Stimulated activated CD4-positive, alpha-beta T cell treated with anti-CD3 and anti-CD28 coated beads, Interleukin-15, amount 100 ng/mL, for 1 hour (primary cell): ENCODE data around the gene NXN.
"Not testable (repeated sequence)": the region's sequence is repeated elsewhere in the genome, so short reads cannot be mapped to it uniquely, and the experiment has no call there.

ENCODE experiments used
- DNase-seq, 2 donors: peaks; one replicate each; pipeline ENCODE4 v3.0.0-alpha.2; 2020; ENCODE audit warnings: low read depth in 1 of 2, low spot score in 1 of 2

Gene NXN

GRCh38 chr17:781805-782731 is 197.5 kb downstream of the NXN start, which contains the start of the genes GLOD4 and MRM3:
TSS of gene GLOD4 (minus strand) at chr17:782280. CDS start at chr17:782255, 25 bp downstream.
TSS of gene MRM3 (plus strand) at chr17:782353. CDS start at chr17:782379, 26 bp downstream.
- peak; percentile 86 to 95 for DNase-seq

GRCh38 chr17:778096-778495 is 201.5 kb downstream of the NXN start:
- no peak for DNase-seq

GRCh38 chr17:774313-774584 is 205.3 kb downstream of the NXN start:
- no peak for DNase-seq

DNA sequence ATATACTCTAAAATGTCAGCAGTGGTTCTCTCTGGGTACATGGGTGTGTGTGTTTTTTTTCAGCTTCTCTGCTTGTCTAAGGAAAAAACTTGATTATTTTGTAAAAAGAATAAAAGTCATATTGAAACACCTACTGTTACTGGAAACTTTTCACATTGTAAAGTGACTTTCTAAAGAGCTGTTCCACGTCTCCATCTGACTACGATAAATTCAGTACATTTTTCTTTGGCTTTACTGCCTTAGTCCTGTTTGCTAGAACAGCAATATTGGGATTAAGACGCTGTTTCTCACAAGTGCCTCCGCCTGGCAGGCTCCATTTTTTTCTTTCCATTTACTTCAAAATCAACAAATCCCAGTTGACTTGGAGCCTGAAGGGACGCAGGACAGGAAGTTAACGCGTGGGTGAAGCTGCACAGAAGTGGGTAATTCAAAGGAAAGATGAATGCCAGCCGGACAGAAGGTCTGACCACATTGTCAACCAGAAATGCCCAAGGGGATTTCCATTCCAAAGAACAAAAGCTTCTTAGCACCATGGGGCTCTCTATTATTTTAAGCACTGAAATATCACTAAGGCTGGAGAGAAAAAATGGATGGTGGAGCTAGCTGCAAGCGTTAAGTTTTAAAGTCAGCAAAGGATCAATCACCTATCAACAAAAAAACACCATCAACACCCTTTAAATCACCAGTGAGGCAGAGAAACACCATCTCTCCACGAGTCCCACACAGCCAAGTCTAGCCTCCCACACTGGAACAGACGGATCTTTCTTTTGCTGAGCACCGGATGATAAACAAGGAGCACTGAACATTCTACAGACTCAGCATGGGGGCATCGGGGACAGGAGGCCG is 205.9 kb downstream of the NXN start:
- no peak for DNase-seq

DNA sequence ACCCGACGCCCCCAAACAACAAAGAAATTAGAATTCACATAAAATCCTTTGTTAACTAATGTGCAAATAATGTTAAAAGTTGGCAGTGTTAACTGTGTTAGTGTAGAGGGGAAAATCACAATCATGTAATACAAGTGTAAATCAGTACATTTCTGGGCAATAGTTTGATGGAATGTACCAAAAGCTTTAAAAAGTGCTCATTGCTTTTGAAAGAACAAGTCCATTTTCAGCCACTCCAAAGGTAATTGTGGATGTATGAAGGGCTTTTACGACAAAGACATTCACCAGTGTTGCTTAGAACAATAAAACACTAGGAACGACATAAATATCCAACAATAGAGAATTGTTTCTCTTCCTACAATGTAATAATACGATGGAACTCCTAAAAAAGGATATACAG is 206.6 kb downstream of the NXN start:
- DNase-seq, result no peak

DNA sequence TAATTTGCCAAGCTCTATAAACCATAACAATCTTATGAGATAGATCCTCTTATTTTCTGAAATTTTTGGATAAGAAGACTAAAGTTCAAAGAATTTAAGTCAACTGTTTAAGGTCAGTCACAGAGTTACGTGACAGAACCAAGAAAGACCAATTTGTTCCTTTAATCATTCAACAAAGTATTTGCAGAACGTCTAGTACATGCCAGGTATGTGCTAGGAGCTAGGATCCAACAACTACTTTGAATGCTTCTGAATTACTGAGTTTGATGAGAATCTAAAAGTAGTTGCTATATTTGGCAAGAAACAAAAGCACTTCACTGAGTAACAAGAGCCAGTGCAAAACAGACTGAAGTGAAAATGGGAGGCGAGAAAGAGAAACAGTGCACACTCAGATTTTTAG is 212.5 kb downstream of the NXN start:
- DNase-seq, result no peak

DNA sequence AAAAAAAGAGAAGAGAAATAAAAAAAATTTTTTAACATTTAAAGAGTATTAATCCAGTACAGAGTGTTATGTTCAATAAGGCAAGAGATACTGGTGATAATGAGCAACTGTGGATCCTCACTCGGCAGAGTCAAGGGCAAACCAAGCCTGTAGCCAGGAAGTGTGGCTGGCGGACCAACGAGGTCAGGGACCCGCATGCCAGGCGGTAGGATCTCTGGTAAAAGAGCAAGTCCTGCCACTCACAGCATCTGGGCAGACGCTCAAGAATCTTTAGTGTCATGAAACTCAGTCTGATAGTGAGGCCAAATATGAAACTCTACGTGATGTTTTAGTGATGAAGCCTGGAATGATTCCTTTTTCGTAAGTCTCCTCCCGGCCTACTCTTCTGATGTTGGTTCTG is 219.2 kb downstream of the NXN start:
- DNase-seq, result no peak

DNA sequence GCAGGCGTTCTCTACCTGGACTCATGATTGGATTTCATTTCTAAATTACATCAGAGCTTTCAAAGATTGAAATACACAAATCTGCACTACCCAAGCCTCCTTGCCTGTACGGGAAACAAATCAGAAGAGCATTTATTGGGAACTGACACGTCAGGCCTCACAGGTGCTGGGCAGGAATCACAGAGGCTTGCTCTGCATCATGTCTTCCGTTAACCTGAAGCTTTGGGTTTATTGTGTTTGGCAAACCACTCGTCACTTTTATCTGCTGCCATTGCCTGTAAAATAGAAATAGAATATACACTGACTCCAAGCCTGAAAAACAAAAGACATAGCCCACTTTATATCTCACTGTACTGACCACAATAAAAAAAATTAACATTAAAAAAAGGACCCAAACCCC is 219.6 kb downstream of the NXN start:
- DNase-seq, result no peak

DNA sequence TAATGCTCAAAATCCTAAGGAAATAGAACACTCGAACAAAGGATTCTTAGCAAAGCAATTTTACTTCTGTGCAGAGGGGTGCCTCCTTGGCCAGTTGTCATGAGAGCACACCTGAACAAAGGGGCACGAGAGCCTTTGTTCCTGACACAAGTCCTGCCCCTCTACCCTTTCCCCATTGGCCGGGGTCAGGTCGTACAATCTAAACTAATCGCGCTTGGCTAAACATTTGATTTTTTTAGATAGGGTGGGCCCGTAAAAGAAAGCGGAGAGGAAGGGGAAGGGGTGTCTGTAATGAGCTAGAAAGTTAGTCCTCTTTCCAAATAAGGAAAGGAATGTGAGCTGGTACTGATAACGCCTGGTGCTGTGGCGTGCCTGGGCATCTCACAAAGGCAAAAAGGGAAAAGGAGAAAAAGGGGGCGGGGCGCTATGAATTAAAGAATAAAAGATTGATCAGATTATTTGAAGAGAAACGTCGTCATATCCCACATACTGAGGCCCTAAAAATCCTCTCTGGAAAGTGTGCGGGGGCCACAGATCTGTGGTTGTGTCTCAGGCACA is 223.5 kb downstream of the NXN start:
- DNase-seq, result not testable (repeated sequence)

DNA sequence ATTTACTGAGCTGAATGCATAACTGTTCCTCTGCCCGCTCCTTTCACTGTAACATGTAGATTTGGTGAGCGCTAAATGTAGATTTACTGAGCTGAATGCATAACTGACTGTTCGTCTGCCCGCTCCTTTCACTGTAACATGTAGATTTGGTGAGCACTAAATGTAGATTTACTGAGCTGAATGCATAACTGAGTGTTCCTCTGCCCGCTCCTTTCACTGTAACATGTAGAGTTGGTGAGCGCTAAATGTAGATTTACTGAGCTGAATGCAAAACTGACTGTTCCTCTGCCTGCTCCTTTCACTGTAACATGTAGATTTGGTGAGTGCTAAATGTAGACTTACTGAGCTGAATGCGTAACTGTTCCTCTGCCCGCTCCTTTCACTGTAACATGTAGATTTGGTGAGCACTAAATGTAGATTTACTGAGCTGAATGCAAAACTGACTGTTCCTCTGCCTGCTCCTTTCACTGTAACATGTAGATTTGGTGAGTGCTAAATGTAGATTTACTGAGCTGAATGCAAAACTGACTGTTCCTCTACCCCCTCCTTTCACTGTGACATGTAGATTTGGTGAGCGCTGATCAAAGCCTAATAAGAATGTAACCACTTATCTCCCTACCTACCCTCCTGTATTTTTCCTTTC is 224.1 kb downstream of the NXN start:
- DNase-seq, result not testable (repeated sequence)

GRCh38 chr17:753418-753817 is 226.2 kb downstream of the NXN start:
- DNase-seq, result no peak

DNA sequence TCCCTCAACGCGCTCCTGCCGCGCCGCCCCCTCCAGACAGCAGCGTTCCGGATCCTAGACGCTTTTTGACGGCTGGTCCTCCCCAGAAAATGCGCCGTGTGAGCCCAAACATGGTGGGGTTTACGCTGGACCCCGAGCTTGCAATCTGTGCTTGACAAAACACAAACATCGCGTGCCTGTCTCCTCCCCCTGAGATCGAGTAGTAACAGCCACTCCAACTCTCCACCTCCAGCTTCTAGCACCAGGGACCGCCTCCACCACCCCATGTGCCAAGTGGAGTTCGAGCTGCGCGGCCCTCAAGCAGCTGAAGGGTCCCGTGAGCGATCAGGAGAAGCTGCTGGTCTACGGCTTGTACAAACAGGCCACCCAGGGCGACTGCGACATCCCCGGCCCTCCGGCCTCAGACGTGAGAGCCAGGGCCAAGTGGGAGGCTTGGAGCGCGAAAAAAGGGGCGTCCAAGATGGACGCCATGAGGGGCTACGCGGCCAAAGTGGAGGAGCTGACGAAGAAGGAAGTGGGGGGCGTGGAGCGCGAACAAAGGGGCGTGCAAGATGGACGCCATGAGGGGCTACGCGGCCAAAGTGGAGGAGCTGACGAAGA is 226.9 kb downstream of the NXN start:
- DNase-seq, result peak in 1 of 2 donors; percentile 16

- peak; percentile 97 to 99 for DNase-seq
These were observed 227.5 kb downstream of the NXN start, which contains the start of gene GEMIN4 for GRCh38 chr17:752002-752619. TSS of gene GEMIN4 (minus strand) at chr17:752264. CDS start at chr17:752142, 122 bp downstream.

DNA sequence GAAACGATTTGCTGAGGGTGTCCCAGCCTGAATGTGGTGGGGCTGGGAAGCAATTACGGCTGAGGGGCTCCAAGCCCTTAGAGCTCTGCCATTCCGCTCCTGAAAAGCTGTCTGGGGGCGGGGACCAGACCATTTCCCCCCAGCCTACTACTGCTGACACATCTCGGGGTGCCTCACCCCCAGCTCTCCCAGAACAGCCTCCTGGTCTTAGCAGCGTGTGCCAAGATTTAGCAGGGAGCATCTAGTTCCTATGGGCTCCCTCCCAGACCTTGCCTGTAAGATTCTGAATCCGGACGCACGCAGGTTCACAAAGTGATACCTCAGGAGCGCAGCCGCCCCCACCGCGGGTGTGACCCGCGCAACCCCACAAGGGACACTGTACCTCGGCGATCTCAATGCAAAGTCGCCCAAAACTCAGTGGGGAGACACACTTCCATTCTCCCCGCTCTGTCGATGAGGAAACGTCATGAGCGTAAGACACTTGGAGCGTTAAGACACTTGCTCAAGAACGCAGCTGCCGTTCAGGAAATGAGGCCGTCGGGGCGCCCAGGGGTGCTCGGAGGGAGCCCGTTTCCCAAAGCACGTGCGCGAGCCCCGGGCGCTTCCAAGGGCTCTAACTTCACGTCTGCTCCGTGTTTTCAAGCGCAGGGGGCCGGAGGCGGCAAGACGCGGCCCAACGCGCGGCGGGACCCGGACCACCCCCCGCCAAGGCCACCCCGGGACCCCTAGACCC is 228.1 kb downstream of the NXN start:
- peak in 1 of 2 donors; percentile 34 for DNase-seq

DNA sequence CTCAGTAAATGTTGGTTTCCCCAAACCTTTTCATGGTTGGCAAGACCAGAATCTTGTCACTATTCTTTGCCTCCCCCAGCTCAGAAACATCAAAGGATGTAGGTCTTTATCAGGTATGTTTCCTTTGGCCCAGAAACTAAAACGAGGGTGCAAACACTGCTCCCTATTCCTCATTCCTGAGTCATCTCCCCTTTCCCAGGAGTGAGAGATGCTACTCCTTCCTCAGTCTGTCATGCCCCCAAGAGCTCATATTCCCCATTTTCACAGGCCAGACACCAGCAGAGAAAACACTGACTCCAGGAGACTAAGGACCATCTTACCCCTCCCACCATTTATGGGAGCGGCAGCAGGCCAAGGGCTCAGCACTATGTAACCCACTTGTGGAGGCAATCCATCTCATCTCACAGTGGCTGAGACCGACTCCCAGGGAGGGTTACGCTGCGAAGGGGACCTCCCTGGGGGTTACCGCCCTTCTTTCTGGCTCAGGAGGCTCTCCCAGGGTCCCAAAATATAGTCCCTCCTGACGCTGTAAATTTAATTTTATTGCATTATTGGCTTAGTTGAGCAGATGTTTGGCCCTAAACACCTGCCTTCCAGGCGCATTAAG is 229.0 kb downstream of the NXN start:
- DNase-seq, result no peak

DNA sequence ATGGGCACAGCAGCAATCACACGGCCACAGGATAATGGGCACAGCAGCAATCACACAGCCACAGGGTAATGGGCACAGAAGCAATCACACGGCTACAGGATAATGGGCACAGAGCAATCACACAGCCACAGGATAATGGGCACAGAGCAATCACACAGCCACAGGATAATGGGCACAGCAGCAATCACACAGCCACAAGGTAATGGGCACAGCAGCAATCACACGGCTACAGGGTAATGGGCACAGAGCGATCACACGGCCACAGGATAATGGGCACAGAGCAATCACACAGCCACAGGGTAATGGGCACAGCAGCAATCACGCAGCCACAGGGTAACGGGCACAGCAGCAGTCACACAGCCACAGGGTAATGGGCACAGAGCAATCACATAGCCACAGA is 230.2 kb downstream of the NXN start:
- not testable (repeated sequence) for DNase-seq
